Astrocyte of the cerebellum (primary cell): Measurements from ENCODE around the gene FAM167B.
"Not testable (repeated sequence)": the region's sequence is repeated elsewhere in the genome, so short reads cannot be mapped to it uniquely, and the experiment has no call there.

Experiments
- DNase-seq: peaks from one replicate; pipeline ENCODE4 v3.0.0-alpha.2; 2011; ENCODE audit warnings: low read depth
- H3K4me3 ChIP-seq: 2 replicates; pipeline ENCODE4 v1.5.1; 2011; ENCODE audit warnings: mild to moderate bottlenecking, low read depth, low read length, moderate library complexity
- in situ Hi-C: cut with HindIII; loops from 2 replicates; pipeline ENCODE4 v1.10.0; 2017; ENCODE audit warnings: low sequenced_read_pairs
- TF ChIP-seq, protein P1 (sequence below): IDR thresholded peaks from 2 replicates; pipeline ENCODE4 v1.5.1; 2012; ENCODE audit warnings: low read length, low read depth, moderate library complexity, mild to moderate bottlenecking; ENCODE audit errors: missing control alignments

The FAM167B gene

DNA sequence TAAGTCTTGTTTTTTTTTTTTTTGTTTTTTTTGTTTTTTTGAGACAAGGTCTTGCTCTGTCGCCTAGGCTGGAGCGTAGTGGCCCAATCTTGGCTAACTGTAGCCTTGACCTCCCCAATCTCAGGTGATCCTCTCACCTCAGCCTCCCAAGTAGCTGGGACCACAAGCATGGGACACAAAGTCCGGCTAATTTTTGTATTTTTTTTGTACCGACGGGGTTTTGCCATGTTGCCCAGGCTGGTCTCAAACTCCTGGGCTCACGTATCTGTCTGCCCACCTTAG lies 10.1 kb downstream of the FAM167B start:
- TF ChIP-seq, protein P1, sequence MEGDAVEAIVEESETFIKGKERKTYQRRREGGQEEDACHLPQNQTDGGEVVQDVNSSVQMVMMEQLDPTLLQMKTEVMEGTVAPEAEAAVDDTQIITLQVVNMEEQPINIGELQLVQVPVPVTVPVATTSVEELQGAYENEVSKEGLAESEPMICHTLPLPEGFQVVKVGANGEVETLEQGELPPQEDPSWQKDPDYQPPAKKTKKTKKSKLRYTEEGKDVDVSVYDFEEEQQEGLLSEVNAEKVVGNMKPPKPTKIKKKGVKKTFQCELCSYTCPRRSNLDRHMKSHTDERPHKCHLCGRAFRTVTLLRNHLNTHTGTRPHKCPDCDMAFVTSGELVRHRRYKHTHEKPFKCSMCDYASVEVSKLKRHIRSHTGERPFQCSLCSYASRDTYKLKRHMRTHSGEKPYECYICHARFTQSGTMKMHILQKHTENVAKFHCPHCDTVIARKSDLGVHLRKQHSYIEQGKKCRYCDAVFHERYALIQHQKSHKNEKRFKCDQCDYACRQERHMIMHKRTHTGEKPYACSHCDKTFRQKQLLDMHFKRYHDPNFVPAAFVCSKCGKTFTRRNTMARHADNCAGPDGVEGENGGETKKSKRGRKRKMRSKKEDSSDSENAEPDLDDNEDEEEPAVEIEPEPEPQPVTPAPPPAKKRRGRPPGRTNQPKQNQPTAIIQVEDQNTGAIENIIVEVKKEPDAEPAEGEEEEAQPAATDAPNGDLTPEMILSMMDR: no peak
- no peak overlapping the region for H3K4me3 ChIP-seq
- no peak for DNase-seq
- in situ Hi-C loops: no loop called here

DNA sequence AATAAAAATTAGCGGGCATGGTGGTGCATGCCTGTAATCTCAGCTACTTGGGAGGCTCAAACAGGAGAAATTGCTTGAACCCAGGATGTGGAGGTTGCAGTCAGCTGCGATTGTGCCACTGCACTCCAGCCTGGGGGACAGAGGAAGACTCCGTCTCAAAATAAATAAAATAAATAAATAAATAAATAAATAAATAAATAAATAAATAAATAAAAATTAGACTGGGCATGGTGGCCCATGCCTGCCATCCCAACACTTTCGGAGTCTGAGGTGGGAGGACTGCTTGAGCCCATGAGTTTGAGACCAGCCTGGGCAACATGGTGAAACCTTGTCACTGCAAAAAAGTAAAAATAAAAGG lies 16.2 kb downstream of the FAM167B start:
- DNase-seq, in situ Hi-C loops, H3K4me3 ChIP-seq: not testable (repeated sequence)

DNA sequence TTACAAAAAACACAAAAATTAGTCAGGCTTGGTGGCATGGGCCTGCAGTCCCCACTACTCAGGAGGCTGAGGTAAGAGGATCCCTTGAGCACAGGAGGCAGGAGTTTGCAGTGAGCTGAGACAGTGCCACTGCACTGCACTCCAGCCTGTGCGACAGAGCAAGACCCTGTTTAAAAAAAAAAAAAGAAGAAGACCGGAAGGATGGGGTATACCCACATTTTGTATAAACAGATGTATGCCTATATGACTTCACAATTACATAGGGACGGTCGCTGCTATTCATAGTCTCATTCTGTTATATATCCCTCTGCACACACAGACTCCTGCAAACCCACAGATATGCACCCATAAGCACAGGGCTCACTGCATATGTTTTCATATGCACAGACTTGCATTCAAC lies 16.7 kb downstream of the FAM167B start:
- no peak overlapping the region for H3K4me3 ChIP-seq
- DNase-seq: no peak
- TF ChIP-seq, protein P1: no peak
- in situ Hi-C loops: no loop called here

DNA sequence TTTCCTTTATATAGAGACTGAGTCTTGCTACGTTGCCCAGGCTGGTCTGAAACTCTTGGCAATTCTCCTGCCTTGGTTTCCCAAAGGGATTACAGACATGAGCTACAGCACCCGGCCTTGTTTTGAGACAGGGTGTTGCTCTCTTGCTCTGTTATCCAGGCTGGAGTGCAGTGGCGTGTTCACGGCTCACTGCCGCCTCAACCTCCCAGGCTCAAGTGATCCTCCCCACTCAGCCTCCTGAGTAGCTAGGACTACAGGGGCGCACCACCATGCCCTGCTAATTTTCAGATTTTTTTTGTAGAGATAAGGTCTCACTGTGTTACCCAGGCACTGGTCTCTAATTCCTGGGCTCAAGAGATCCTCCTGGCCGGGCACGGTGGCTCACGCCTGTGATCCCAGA lies 18.8 kb downstream of the FAM167B start:
- TF ChIP-seq, protein P1: no peak
- no peak for DNase-seq
- in situ Hi-C loops: no loop called here
- no peak overlapping the region for H3K4me3 ChIP-seq

DNA sequence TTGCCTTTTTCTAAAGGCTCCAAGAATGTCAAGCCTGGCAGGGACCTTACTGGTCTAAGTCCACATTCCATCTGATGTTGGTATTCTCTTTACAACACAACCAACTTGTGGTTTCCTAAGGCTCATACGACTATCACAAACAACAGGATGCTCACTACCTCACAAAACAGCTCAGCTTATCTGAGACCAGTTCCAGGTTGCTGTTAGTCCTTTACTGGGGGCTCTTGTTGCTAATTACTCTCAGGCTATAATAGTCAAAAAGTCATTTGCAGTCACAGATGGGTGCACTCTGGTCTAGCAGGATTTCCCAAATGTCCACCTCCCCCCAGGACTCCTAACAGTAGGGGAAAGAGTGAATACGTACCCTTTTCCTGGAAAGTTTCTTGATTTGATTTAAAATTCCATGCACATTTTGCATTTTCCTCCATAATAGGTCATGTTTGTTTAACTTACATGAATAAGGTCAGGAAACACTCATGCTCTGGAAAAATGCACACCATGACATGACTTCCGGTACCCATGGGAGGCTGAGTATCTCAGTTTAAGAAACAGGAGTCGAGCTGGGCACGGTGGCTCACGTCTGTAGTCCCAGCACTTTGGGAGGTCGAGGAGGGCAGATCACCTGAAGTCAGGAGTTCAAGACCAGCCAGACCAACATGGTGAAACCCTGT lies 20.0 kb downstream of the FAM167B start:
- no peak for DNase-seq
- no peak overlapping the region for H3K4me3 ChIP-seq
- TF ChIP-seq, protein P1: no peak
- in situ Hi-C loops: no loop called here

DNA sequence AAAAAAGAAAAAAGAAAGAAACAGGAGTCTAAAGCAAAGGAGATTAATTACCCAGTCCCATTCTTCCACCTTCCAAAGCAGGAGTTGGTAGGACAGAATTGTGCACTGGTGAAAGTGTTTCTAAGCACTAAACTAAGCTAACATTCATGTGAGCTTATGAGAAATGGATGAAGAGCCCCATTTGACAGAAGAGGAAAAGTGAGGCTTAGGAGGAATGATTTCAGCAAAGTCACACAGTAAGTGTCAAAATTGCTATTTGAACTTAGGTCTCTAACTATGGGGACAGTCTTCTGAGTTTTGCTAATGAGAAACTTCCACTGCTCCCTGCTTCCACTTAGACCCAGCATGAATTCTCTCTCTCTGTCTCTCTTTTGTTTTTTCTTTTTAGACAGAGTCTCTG lies 22.7 kb downstream of the FAM167B start:
- DNase-seq: no peak
- H3K4me3 ChIP-seq: no peak overlapping the region
- in situ Hi-C loops: no loop called here
- TF ChIP-seq, protein P1: no peak

DNA sequence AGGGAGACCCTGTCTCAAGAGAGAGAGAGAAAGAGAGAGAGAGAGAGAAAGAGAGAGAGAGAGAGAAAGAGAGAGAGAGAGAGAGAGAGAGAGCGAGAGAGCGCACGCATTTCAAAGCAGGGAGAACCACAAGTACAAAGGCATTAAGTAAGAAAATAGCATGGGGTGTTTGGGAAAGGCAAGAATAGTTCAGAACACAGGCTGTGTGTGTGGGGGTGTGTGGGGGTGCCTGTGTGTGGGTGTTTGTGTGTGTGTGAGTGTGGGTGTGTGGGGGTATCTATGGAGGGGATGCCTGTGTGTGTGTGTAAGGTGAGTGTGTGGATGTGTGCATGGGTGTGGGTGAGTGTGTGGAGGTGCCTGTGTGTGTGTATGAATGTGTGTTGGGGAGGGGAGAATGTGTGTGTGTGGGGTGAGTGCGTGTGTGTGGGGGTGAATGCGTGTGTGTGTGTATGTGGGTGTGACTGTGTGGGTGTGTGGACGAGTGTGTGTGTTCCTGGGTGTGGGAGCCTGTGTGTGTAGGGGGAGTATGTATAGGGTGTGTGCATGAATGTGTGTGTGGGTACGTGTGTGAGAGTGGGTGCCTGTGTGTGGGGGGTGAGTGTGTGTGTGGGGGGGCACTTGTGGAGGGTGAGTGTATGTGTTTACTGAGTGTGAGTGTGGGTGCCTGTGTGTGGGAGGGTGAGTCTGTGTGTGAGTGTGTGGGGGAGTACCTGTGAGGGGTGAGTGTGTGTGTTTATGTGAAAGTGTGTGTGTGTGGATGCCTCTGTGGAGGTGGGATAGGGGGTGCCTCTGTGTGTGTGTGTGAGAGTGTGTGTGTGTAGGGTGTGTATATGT lies 25.8 kb downstream of the FAM167B start:
- TF ChIP-seq, protein P1: no peak
- in situ Hi-C loops: no loop called here
- H3K4me3 ChIP-seq: no peak overlapping the region
- DNase-seq: no peak
